Naive thymus-derived CD4-positive, alpha-beta T cell (primary cell): ENCODE measurements around the gene TM9SF3. TPM values are rescaled to one million over a fixed set of nuclear protein-coding genes. Genes with fewer than 3 reads are reported as not detected.

Experiments
- ATAC-seq: fragments of 150-1000 bp; cut with Tn5 transposase; 2 replicates; pipeline ENCODE4 v1.10.0; 2021; ENCODE audit warnings: mild to moderate bottlenecking, moderate library complexity
- CTCF ChIA-PET: fragments of 350-600 bp; sonication (Branson Sonifier 250); formaldehyde crosslinking; loops from one replicate; lab custom pipeline; 2021; ENCODE audit warnings: antibody characterized with exemption; lab: Charles Lee
- POLR2A ChIA-PET: fragments of 350-600 bp; sonication (Branson Sonifier 250); formaldehyde crosslinking; loops from one replicate; lab custom pipeline; 2021; ENCODE audit warnings: antibody characterized with exemption, inconsistent platforms; lab: Charles Lee
- DNase-seq, 9 donors: peaks; one replicate each; pipeline versions ENCODE4 v3.0.0 to v3.0.0-alpha.2; 2020 to 2022; ENCODE audit warnings: mixed read lengths in 1 of 9
- H3K27ac ChIP-seq: one replicate; pipeline ENCODE4 v1.7.0; 2013; ENCODE audit warnings: mild to moderate bottlenecking, low read depth, low read length, moderate library complexity
- H3K27me3 ChIP-seq, 2 donors: one replicate each; pipeline ENCODE4 v1.7.0; 2013; ENCODE audit warnings: low read length in 2 of 2, mild to moderate bottlenecking in 2 of 2, moderate library complexity in 2 of 2; ENCODE audit not compliant: control insufficient read depth in 2 of 2, insufficient read depth in 2 of 2
- H3K36me3 ChIP-seq, 3 experiments: 1 replicate in 2 of 3; 2 replicates in 1 of 3; pipeline ENCODE4 v1.7.0; 2013; ENCODE audit warnings: low read length in 3 of 3, mild to moderate bottlenecking in 3 of 3, moderate library complexity in 1 of 3; ENCODE audit not compliant: insufficient read depth in 3 of 3, control insufficient read depth in 2 of 3
- H3K4me1 ChIP-seq, 2 donors: one replicate each; pipeline ENCODE4 v1.7.0; 2013; ENCODE audit warnings: low read length in 2 of 2, mild to moderate bottlenecking in 2 of 2, moderate library complexity in 1 of 2; ENCODE audit not compliant: control insufficient read depth in 2 of 2, insufficient read depth in 2 of 2
- H3K4me3 ChIP-seq: 2 replicates; pipeline ENCODE4 v1.7.0; 2013; ENCODE audit warnings: mild to moderate bottlenecking, low read length
- H3K9me3 ChIP-seq, 3 experiments: 1 replicate in 2 of 3; 2 replicates in 1 of 3; pipeline ENCODE4 v1.7.0; 2013; ENCODE audit warnings: low read length in 3 of 3; ENCODE audit not compliant: control insufficient read depth in 2 of 3
- H3K27ac Mint-ChIP-seq, 9 donors: one replicate each; pipeline ENCODE4 v1.8.0; 2020 to 2022; ENCODE audit warnings: mixed read lengths in 9 of 9, mild to moderate bottlenecking in 8 of 9, moderate library complexity in 5 of 9, inconsistent platforms in 2 of 9
- H3K27me3 Mint-ChIP-seq, 5 donors: one replicate each; pipeline ENCODE4 v1.8.0; 2021 to 2022; ENCODE audit warnings: mixed read lengths in 5 of 5, mild to moderate bottlenecking in 1 of 5
- H3K36me3 Mint-ChIP-seq, 5 donors: one replicate each; pipeline ENCODE4 v1.8.0; 2020 to 2022; ENCODE audit warnings: mixed read lengths in 5 of 5, mild to moderate bottlenecking in 3 of 5, inconsistent platforms in 1 of 5
- H3K4me1 Mint-ChIP-seq, 7 donors: one replicate each; pipeline ENCODE4 v1.8.0; 2020 to 2022; ENCODE audit warnings: mixed read lengths in 7 of 7, mild to moderate bottlenecking in 3 of 7, inconsistent platforms in 1 of 7
- H3K4me3 Mint-ChIP-seq, 10 donors: one replicate each; pipeline ENCODE4 v1.8.0; 2020 to 2022; ENCODE audit warnings: mild to moderate bottlenecking in 10 of 10, mixed read lengths in 10 of 10, moderate library complexity in 6 of 10, inconsistent platforms in 2 of 10
- H3K9me3 Mint-ChIP-seq, 11 donors: one replicate each; pipeline ENCODE4 v1.8.0; 2020 to 2022; ENCODE audit warnings: mixed read lengths in 11 of 11, mild to moderate bottlenecking in 4 of 11, inconsistent platforms in 1 of 11, moderate library complexity in 1 of 11
- intact Hi-C, 2 donors: fragments of 100-400 bp; cut with micrococcal nuclease; formaldehyde crosslinking; loops; one replicate each; pipeline ENCODE4 v1.15.1; 2023
- polyA plus RNA-seq, 2 donors: library from polyadenylated mRNA; unstranded; fragments of 300-500 nt; fragmentation: Illumina TruSeq; gene quantifications; one replicate each; pipeline ENCODE4 v1.2.3, GENCODE V29; 2021
- total RNA-seq, 6 experiments: library from RNA in 5 of 6; stranded (reverse) in 5 of 6; gene quantifications; 1 replicate in 5 of 6; 2 replicates in 1 of 6; pipeline ENCODE4 v1.2.3 and lab custom pipeline; 2021 to 2026

Gene TM9SF3
- total and polyA plus RNA-seq, 7 experiments from 2014 or later = 56.8 to 94.0 (median 80.5) TPM

DNA sequence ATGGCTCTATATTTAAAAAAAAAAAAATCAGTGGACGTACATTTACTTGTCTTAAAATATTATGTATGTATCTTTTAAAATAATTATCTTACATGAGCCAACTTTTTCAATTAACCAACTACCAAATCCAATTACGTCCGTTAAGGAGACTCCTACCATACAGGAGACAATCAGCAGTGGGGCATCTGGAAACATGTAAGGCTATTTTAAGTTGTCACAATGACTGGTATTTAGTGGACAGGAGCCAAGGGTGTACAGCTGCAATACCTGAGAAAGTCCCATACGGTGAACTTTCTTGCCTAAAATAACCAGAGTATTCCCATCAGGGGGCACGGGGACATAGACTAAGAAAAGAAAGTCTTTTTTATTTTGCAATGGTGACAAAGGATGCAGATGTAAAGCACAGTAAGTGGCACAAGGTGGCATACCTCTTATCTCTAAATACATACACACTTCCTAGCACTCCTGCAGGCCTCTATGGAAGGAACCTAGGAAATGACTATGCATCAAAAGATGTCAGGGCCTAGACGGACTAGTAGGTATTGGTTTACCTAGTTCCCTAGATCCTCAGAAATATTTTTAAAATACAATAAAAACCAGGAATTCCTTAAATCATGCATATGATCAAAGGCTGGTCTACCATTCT is 57.1 kb downstream of the TM9SF3 start:
- intact Hi-C loops = loop anchor here in 1 of 2 donors (2.0 kb wide), 1 partner anchor 17 kb away; no protein-coding TSS in a partner anchor
- Mint-ChIP-seq H3K27ac (no peak overlapping the region), H3K27me3 (no peaks in the 10 kb centered on the region), H3K36me3 (peaks cover 8 to 65% (median 45%) of the 10 kb centered on the region in 5 donors), H3K4me3 (no peak overlapping the region), H3K4me1 (peaks cover 0 to 6% (median 3%) of the 10 kb centered on the region in 7 donors), H3K9me3 (no peaks in the 10 kb centered on the region)
- Histone ChIP-seq H3K4me3 (no peak overlapping the region), H3K27me3 (no peaks in the 10 kb centered on the region), H3K4me1 (no peaks in the 10 kb centered on the region), H3K27ac (no peak overlapping the region), H3K9me3 (no peaks in the 10 kb centered on the region), H3K36me3 (peaks cover 5 to 50% (median 11%) of the 10 kb centered on the region in 3 experiments)
- ChIA-PET CTCF (no interaction called here), POLR2A (no interaction called here)
- ATAC-seq (no peak), DNase-seq (no peak)

DNA sequence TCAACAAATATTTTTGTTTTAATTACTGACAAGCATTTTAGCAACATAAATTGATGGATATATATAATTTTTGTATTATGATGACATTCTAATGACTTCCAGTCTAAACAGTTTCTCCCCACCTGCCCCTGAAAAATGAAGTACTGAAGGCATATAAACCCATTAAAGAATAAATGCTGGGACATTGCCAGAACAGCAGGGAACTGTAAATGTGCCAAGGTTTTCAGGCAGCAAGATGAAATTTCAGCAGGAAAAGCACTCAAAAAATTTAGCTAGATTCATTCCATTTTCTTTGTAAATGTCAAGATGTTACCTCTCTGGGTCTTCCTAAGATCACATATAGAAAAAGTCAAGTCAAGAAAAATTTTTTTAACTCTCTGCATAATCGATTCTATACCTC is 62.1 kb downstream of the TM9SF3 start:
- no peaks in the 10 kb centered on the region for H3K27me3 ChIP-seq
- Mint-ChIP-seq H3K27ac (no peak overlapping the region), H3K9me3 (no peaks in the 10 kb centered on the region), H3K27me3 (no peaks in the 10 kb centered on the region), H3K4me3 (no peak overlapping the region), H3K4me1 (no peaks in the 10 kb centered on the region), H3K36me3 (peaks cover 14 to 75% (median 58%) of the 10 kb centered on the region in 5 donors)
- DNase-seq = no peak
- ChIA-PET CTCF (no interaction called here), POLR2A (interaction anchor here (1.0 kb wide), 1 partner anchor 10 kb away, joined by 3 read pairs; no protein-coding TSS in a partner anchor)
- no peak overlapping the region for H3K4me3 ChIP-seq
- H3K36me3 ChIP-seq = peaks cover 7 to 57% (median 22%) of the 10 kb centered on the region in 3 experiments
- intact Hi-C loops = no loop called here
- no peak for ATAC-seq
- no peaks in the 10 kb centered on the region for H3K4me1 ChIP-seq
- H3K27ac ChIP-seq = no peak overlapping the region
- H3K9me3 ChIP-seq = no peaks in the 10 kb centered on the region

DNA sequence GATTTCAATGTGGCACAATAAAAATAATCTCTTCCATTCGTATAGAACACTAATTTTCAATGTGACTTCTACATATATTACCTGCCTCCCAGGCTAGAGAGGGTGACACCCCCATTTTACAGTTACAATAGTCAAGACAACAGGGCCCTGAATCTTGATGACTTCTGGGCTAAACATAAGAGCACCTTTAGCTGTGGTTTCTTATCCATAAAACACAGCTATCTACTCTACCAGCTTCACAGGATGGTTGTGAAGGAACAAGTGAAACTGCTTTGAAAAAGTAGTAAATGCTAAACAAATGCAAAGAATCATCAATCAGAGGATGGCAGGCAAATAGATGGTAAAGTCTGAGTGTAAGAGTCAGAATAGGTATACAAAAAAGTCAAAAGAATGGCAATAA is 69.5 kb downstream of the TM9SF3 start:
- H3K9me3 Mint-ChIP-seq = peaks cover 0 to 2% (median 0%) of the 10 kb centered on the region in 11 donors
- peaks cover 6 to 25% (median 16%) of the 10 kb centered on the region in 5 donors for H3K36me3 Mint-ChIP-seq
- Histone ChIP-seq H3K9me3 (no peaks in the 10 kb centered on the region), H3K27me3 (no peaks in the 10 kb centered on the region), H3K36me3 (peaks cover 7 to 15% (median 12%) of the 10 kb centered on the region in 3 experiments), H3K27ac (no peak overlapping the region), H3K4me3 (no peak overlapping the region), H3K4me1 (peaks cover 0 to 9% of the 10 kb centered on the region in 2 donors)
- no peak overlapping the region for H3K4me3 Mint-ChIP-seq
- ChIA-PET CTCF (no interaction called here), POLR2A (interaction anchor here (0.6 kb wide), 1 partner anchor 11 kb away, joined by 3 read pairs; no protein-coding TSS in a partner anchor)
- no peak for DNase-seq
- peaks cover 20 to 34% (median 20%) of the 10 kb centered on the region in 5 donors for H3K27me3 Mint-ChIP-seq
- H3K4me1 Mint-ChIP-seq = peaks cover 5 to 20% (median 14%) of the 10 kb centered on the region in 7 donors
- H3K27ac Mint-ChIP-seq = no peak overlapping the region
- intact Hi-C loops = loop anchor here (5.0 to 10.0 kb wide), 2 partner anchors 205 to 472 kb away; partner anchors contain the start of genes CCNJ (in 1 of the 2) and PIK3AP1 (in 1 of the 2)
- no peak for ATAC-seq

DNA sequence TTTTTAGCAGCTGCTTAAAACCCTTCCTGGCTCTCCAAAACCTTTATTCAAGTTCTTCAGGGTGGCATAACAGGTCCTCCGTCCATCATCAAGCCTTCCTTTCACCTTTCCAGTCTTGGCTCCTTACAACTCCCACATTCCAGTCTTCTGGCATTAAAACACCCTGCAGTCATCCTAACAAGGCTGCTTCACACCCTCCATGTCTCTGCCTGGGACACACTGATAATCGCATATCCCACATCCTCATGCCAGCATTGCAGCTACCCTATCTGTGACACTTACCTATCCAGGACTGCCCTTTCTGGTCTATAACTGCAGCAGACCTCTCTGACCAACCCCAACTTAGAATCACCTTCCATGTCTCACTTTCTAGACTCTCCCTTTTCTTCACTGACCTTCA is 70.5 kb downstream of the TM9SF3 start:
- no peaks in the 10 kb centered on the region for H3K9me3 ChIP-seq
- H3K36me3 Mint-ChIP-seq = peaks cover 6 to 15% (median 8%) of the 10 kb centered on the region in 5 donors
- H3K4me3 Mint-ChIP-seq = peak overlapping the region in 2 of 10 donors; percentile 9 to 43
- DNase-seq = no peak
- intact Hi-C loops = loop anchor here (5.0 to 10.0 kb wide), 2 partner anchors 206 to 472 kb away; partner anchors contain the start of genes CCNJ (in 1 of the 2) and PIK3AP1 (in 1 of the 2)
- H3K27ac ChIP-seq = no peak overlapping the region
- peaks cover 0 to 2% (median 0%) of the 10 kb centered on the region in 11 donors for H3K9me3 Mint-ChIP-seq
- no peak overlapping the region for H3K4me3 ChIP-seq
- H3K36me3 ChIP-seq = peaks cover 5 to 6% (median 6%) of the 10 kb centered on the region in 3 experiments
- CTCF ChIA-PET = no interaction called here
- POLR2A ChIA-PET = no interaction called here
- peaks cover 26 to 44% (median 30%) of the 10 kb centered on the region in 5 donors for H3K27me3 Mint-ChIP-seq
- peaks cover 0 to 9% of the 10 kb centered on the region in 2 donors for H3K4me1 ChIP-seq
- peaks cover 8 to 24% (median 18%) of the 10 kb centered on the region in 7 donors for H3K4me1 Mint-ChIP-seq
- H3K27ac Mint-ChIP-seq = peak overlapping the region in 1 of 9 donors; percentile 12
- H3K27me3 ChIP-seq = peaks cover 0 to 5% of the 10 kb centered on the region in 2 donors
- ATAC-seq = no peak

DNA sequence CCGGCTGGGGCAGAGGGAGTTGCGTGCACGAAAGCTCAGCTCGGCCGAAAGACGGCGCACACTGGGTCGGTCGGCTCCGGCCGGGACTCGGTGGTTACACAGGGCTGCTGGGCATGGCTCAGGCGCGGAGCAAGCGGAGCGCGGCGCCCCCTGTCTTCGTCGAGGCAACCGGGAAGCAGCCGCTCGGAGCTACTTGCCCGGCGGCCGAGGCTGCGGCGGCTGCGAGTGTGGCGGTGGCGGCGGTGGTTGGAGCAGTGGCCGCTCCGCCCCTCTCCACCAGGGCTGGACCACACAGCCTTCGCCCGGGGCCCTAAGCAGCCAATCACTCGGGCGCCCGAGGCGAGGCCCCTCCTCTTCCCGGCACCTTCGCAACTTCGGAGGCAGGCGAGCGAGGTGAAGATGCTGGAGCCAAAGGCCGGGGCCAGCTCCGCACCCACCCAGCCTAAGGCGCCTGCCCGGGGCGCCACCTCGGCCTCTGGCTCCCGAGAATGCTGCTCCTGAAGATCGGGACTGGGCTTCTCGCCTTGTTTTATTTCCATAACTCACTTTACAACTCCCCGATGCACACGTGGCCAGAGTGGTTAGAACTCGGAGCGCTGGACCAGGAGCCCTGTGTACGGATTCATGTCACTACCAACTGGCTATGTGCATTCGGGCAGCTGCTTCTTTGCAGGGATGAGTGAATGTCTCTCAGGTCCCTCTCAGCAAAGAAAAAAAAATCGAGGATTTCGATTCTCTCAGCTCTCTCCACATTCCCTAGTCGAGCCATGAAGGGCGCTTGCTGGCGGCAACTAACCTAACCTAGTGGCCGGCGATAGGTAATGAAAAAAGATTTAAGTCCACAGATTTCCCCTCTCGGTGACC is 72.9 kb downstream of the TM9SF3 start, which contains the start of gene TLL2:
Gene TLL2 (minus strand): TSS at position 229 of the 864 bp plus-strand sequence. CDS start 241 bp downstream, outside the sequence.
- POLR2A ChIA-PET = no interaction called here

DNA sequence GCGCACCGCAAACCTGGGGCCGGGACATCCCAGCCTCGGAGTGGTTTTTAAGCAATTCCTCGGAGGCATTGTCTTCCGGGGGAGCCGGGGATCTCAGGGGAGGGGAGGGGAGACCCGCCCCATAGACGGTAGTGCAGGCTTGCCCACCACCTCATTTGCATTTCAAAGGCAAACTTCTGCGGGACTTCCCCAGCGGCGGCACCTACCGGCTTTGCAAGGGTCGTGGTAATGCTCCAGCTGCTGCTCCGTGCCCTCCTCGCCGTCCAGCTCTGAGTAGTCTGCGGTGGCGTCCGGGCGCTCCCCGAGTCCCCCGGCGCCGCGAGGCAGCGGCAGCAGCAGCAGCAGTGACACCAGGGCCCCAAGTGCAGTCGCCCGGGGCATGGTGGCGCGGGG is 73.5 kb downstream of the TM9SF3 start:
- DNase-seq (peak in 4 of 9 donors; percentile 6 to 42 (median 16)), ATAC-seq (peak; percentile 54)
- Histone ChIP-seq H3K27me3 (peaks cover 0 to 6% of the 10 kb centered on the region in 2 donors), H3K4me1 (peaks cover 0 to 9% of the 10 kb centered on the region in 2 donors), H3K27ac (no peak overlapping the region), H3K36me3 (no peaks in the 10 kb centered on the region), H3K9me3 (no peaks in the 10 kb centered on the region), H3K4me3 (peak overlapping the region; percentile 48)
- peaks cover 0 to 2% (median 0%) of the 10 kb centered on the region in 11 donors for H3K9me3 Mint-ChIP-seq
- peaks cover 0 to 3% (median 0%) of the 10 kb centered on the region in 5 donors for H3K36me3 Mint-ChIP-seq
- intact Hi-C loops = loop anchor here in 1 of 2 donors (2.0 to 10.0 kb wide), 4 partner anchors 74 to 468 kb away; partner anchors contain the start of genes CCNJ and TM9SF3
- H3K4me3 Mint-ChIP-seq = peak overlapping the region in 9 of 10 donors; percentile 36 to 86 (median 79)
- peaks cover 8 to 24% (median 18%) of the 10 kb centered on the region in 7 donors for H3K4me1 Mint-ChIP-seq
- ChIA-PET CTCF (no interaction called here), POLR2A (no interaction called here)
- no peak overlapping the region for H3K27ac Mint-ChIP-seq
- H3K27me3 Mint-ChIP-seq = peaks cover 29 to 65% (median 36%) of the 10 kb centered on the region in 5 donors

More for the DNA sequence above, 72.9 kb downstream of the TM9SF3 start, which contains the start of gene TLL2:
- Mint-ChIP-seq H3K4me3 (peak within 1 kb of the TSS; percentile 75 to 86 (median 80)), H3K27ac (peak within 1 kb of the TSS in 1 of 9 donors; percentile 37), H3K4me1 (peaks cover 8 to 24% (median 18%) of the 10 kb centered on the region in 7 donors), H3K36me3 (peaks cover 0 to 3% (median 0%) of the 10 kb centered on the region in 5 donors), H3K9me3 (peaks cover 0 to 2% (median 0%) of the 10 kb centered on the region in 11 donors), H3K27me3 (peaks cover 29 to 61% (median 36%) of the 10 kb centered on the region in 5 donors)
- peaks cover 0 to 6% of the 10 kb centered on the region in 2 donors for H3K27me3 ChIP-seq
- ATAC-seq (peak; percentile 83), DNase-seq (peak; percentile 1 to 74 (median 33))
- H3K27ac ChIP-seq = no peak within 1 kb of the TSS
- CTCF ChIA-PET = no interaction called here
- H3K36me3 ChIP-seq = no peaks in the 10 kb centered on the region
- H3K9me3 ChIP-seq = no peaks in the 10 kb centered on the region
- intact Hi-C loops = loop anchor here (2.0 to 10.0 kb wide), 4 partner anchors 73 to 469 kb away; partner anchors contain the start of genes TM9SF3 (in 2 of the 2) and CCNJ (in 1 of the 2)
- H3K4me3 ChIP-seq = peak within 1 kb of the TSS; percentile 48
- H3K4me1 ChIP-seq = peaks cover 0 to 9% of the 10 kb centered on the region in 2 donors
